Activated naive CD8-positive, alpha-beta T cell (primary cell): Measurements from ENCODE around the gene MAD1L1.
"Not testable (repeated sequence)": the region's sequence is repeated elsewhere in the genome, so short reads cannot be mapped to it uniquely, and the experiment has no call there.

Source experiments
- H3K27ac Mint-ChIP-seq: one replicate; pipeline ENCODE4 v1.8.0; 2021; ENCODE audit warnings: mixed read lengths
- H3K27me3 Mint-ChIP-seq: one replicate; pipeline ENCODE4 v1.8.0; 2021; ENCODE audit warnings: mixed read lengths
- H3K36me3 Mint-ChIP-seq: one replicate; pipeline ENCODE4 v1.8.0; 2021; ENCODE audit warnings: mixed read lengths
- H3K4me1 Mint-ChIP-seq: one replicate; pipeline ENCODE4 v1.8.0; 2021; ENCODE audit warnings: low read depth, mixed read lengths
- H3K4me3 Mint-ChIP-seq: one replicate; pipeline ENCODE4 v1.8.0; 2021; ENCODE audit warnings: mild to moderate bottlenecking, mixed read lengths
- H3K9me3 Mint-ChIP-seq: one replicate; pipeline ENCODE4 v1.8.0; 2021; ENCODE audit warnings: low read depth, mixed read lengths

MAD1L1 gene

GRCh38 chr7:2269089-2269990 is 36.6 kb upstream of the MAD1L1 start:
- H3K4me1 Mint-ChIP-seq, H3K27me3 Mint-ChIP-seq, H3K27ac Mint-ChIP-seq, H3K9me3 Mint-ChIP-seq, H3K36me3 Mint-ChIP-seq, H3K4me3 Mint-ChIP-seq: not testable (repeated sequence)

- no peaks in the 10 kb centered on the region for H3K9me3 Mint-ChIP-seq
- H3K4me3 Mint-ChIP-seq, result no peak overlapping the region
- H3K36me3 Mint-ChIP-seq, result peaks cover 4% of the 10 kb centered on the region
- H3K4me1 Mint-ChIP-seq, result peaks cover under 1% of the 10 kb centered on the region
- no peak overlapping the region for H3K27ac Mint-ChIP-seq
- H3K27me3 Mint-ChIP-seq, result no peaks in the 10 kb centered on the region
Observed at GRCh38 chr7:2266911-2267310, 34.2 kb upstream of the MAD1L1 start.

GRCh38 chr7:2264158-2264557 is 31.4 kb upstream of the MAD1L1 start:
- Mint-ChIP-seq H3K27ac (no peak overlapping the region), H3K4me3 (no peak overlapping the region), H3K36me3 (peaks cover 2% of the 10 kb centered on the region), H3K27me3 (no peaks in the 10 kb centered on the region), H3K9me3 (no peaks in the 10 kb centered on the region), H3K4me1 (peaks cover 8% of the 10 kb centered on the region)

GRCh38 chr7:2263176-2263575 is 30.4 kb upstream of the MAD1L1 start:
- Mint-ChIP-seq H3K9me3 (no peaks in the 10 kb centered on the region), H3K27ac (no peak overlapping the region), H3K4me1 (peaks cover 8% of the 10 kb centered on the region)

GRCh38 chr7:2261611-2262010 is 28.9 kb upstream of the MAD1L1 start:
- peaks cover 8% of the 10 kb centered on the region for H3K4me1 Mint-ChIP-seq
- H3K27ac Mint-ChIP-seq, result peak overlapping the region; percentile 85
- H3K9me3 Mint-ChIP-seq, result no peaks in the 10 kb centered on the region
- H3K36me3 Mint-ChIP-seq, result peaks cover 2% of the 10 kb centered on the region
- H3K27me3 Mint-ChIP-seq, result no peaks in the 10 kb centered on the region
- peak overlapping the region; percentile 71 for H3K4me3 Mint-ChIP-seq

More at GRCh38 chr7:2263176-2263575, 30.4 kb upstream of the MAD1L1 start:
- Mint-ChIP-seq H3K4me3 (no peak overlapping the region), H3K36me3 (peaks cover 2% of the 10 kb centered on the region), H3K27me3 (no peaks in the 10 kb centered on the region)

- Mint-ChIP-seq H3K27ac (no peak overlapping the region), H3K9me3 (no peaks in the 10 kb centered on the region), H3K36me3 (peaks cover 2% of the 10 kb centered on the region), H3K4me1 (peaks cover 8% of the 10 kb centered on the region), H3K27me3 (no peaks in the 10 kb centered on the region), H3K4me3 (no peak overlapping the region)
Observed at GRCh38 chr7:2260820-2261219, 28.1 kb upstream of the MAD1L1 start.

- Mint-ChIP-seq H3K4me1 (peaks cover 8% of the 10 kb centered on the region), H3K36me3 (peaks cover 2% of the 10 kb centered on the region), H3K4me3 (no peak overlapping the region), H3K27ac (no peak overlapping the region), H3K27me3 (no peaks in the 10 kb centered on the region), H3K9me3 (no peaks in the 10 kb centered on the region)
Observed at GRCh38 chr7:2259480-2259879, 26.7 kb upstream of the MAD1L1 start.

- H3K27me3 Mint-ChIP-seq, result no peaks in the 10 kb centered on the region
- peaks cover 2% of the 10 kb centered on the region for H3K36me3 Mint-ChIP-seq
- H3K4me1 Mint-ChIP-seq, result peaks cover 8% of the 10 kb centered on the region
- H3K4me3 Mint-ChIP-seq, result no peak overlapping the region
- no peak overlapping the region for H3K27ac Mint-ChIP-seq
- no peaks in the 10 kb centered on the region for H3K9me3 Mint-ChIP-seq
Observed at GRCh38 chr7:2258661-2259365, 26.1 kb upstream of the MAD1L1 start.

- no peaks in the 10 kb centered on the region for H3K27me3 Mint-ChIP-seq
- H3K27ac Mint-ChIP-seq, result no peak overlapping the region
- no peak overlapping the region for H3K4me3 Mint-ChIP-seq
- H3K36me3 Mint-ChIP-seq, result peaks cover 2% of the 10 kb centered on the region
- peaks cover 11% of the 10 kb centered on the region for H3K4me1 Mint-ChIP-seq
- H3K9me3 Mint-ChIP-seq, result no peaks in the 10 kb centered on the region
Observed at GRCh38 chr7:2257651-2258050, 24.9 kb upstream of the MAD1L1 start.

- no peaks in the 10 kb centered on the region for H3K27me3 Mint-ChIP-seq
- H3K9me3 Mint-ChIP-seq, result no peaks in the 10 kb centered on the region
- H3K36me3 Mint-ChIP-seq, result peaks cover 2% of the 10 kb centered on the region
- H3K4me3 Mint-ChIP-seq, result no peak overlapping the region
- no peak overlapping the region for H3K27ac Mint-ChIP-seq
- peaks cover 11% of the 10 kb centered on the region for H3K4me1 Mint-ChIP-seq
Observed at GRCh38 chr7:2257046-2257551, 24.4 kb upstream of the MAD1L1 start.

GRCh38 chr7:2256306-2257045 is 23.7 kb upstream of the MAD1L1 start:
- Mint-ChIP-seq H3K4me3 (no peak overlapping the region), H3K9me3 (no peaks in the 10 kb centered on the region), H3K4me1 (peaks cover 6% of the 10 kb centered on the region), H3K27ac (no peak overlapping the region), H3K36me3 (peaks cover 2% of the 10 kb centered on the region), H3K27me3 (no peaks in the 10 kb centered on the region)

GRCh38 chr7:2255145-2256139 is 22.7 kb upstream of the MAD1L1 start:
- Mint-ChIP-seq H3K36me3 (peaks cover 2% of the 10 kb centered on the region), H3K4me3 (no peak overlapping the region), H3K9me3 (no peaks in the 10 kb centered on the region), H3K27ac (no peak overlapping the region), H3K27me3 (no peaks in the 10 kb centered on the region), H3K4me1 (peaks cover 4% of the 10 kb centered on the region)

- Mint-ChIP-seq H3K4me1 (peaks cover 3% of the 10 kb centered on the region), H3K36me3 (no peaks in the 10 kb centered on the region), H3K4me3 (no peak overlapping the region), H3K27ac (no peak overlapping the region), H3K27me3 (no peaks in the 10 kb centered on the region), H3K9me3 (no peaks in the 10 kb centered on the region)
Observed at GRCh38 chr7:2254429-2255144, 21.8 kb upstream of the MAD1L1 start.
